ENCODE results near the gene LDLRAD4. TPM values are rescaled to one million over a fixed set of nuclear protein-coding genes. Genes with fewer than 3 reads are reported as not detected.

Gene LDLRAD4
- polyA plus RNA-seq, 1 donor = 9.1 TPM

DNA sequence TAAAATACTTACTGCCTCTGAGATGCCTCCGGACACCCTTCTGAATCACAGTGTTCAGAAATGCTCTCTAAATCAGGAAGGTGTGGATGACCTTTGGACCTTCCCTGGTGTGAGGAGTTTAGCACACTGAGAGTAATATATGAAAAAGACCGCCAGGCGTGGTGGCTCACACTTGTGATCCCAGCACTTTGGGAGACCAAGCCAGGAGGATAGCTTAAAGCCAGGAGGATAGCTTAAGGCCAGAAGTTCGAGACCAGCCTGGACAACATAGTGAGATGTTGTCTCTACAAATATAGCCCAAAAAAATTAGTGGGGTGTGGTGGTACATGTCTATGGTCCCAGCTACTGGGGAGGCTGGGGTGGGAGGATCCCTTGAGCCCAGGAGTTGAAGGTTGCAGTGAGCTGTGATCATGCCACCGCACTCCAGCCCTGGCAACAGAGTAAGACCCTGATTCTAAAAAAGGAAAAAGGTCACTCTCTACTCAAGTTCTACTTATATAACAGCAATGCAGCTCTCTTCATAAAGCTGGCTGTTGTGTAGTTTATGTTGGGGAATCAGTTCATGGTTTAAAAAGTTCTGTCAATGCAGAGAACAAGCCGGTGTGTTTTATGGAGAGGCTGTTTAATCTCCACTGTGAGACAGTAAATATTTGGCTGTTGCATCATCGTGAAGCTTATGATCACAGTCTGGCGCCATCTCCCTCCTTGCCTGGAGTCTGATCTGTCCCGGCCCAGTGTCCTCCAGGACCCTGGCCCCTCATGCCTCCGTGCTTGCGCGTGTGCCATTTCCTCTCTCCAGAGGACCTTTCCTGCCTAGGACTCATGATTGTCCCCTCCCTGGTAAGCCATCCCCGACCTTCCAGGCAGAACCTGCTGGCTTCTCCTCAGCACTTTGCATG lies 323.3 kb downstream of the LDLRAD4 start:
- no peaks in the 10 kb centered on the region for H3K36me3 ChIP-seq (ENCODE audit: control insufficient read depth, insufficient read depth, low read length)
- peak; percentile 66 to 83 for DNase-seq
- H3K9me3 ChIP-seq (ENCODE audit: control insufficient read depth, low read depth, low read length) = no peaks in the 10 kb centered on the region
- no CpG with 5 or more reads among the region's 13 CpGs for WGBS (ENCODE audit: insufficient coverage, low lambda C conversion rate)
- H3K4me1 ChIP-seq (ENCODE audit: control insufficient read depth, insufficient read depth, low read length) = peaks cover 17% of the 10 kb centered on the region
- H3K27me3 ChIP-seq (ENCODE audit: control insufficient read depth, insufficient read depth, low read length) = no peaks in the 10 kb centered on the region
- H3K27ac ChIP-seq (ENCODE audit: low read length) = peak overlapping the region; percentile 46
- H3K4me3 ChIP-seq (ENCODE audit: low read length) = no peak overlapping the region

DNA sequence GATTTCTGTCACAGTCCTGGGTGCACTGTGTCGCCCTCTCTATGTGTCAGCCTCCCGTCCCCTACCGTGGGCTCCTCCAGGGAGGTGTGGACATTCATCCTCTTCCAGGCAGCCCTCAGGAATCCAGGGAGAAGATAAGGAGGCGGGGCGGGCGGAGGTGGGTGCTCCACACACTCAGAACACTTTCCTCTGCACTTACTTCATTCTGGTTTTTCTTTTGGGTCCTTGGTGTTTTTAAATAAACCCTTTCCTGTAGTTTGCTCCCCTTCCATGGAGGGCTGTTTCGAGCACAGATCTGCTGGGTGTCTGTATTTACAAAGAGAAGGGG lies 323.9 kb downstream of the LDLRAD4 start:
- DNase-seq = no peak
- no CpG with 5 or more reads among the region's 7 CpGs for WGBS (ENCODE audit: insufficient coverage, low lambda C conversion rate)
- H3K27ac ChIP-seq (ENCODE audit: low read length) = peak overlapping the region; percentile 46
- H3K9me3 ChIP-seq (ENCODE audit: control insufficient read depth, low read depth, low read length) = no peaks in the 10 kb centered on the region
- H3K4me1 ChIP-seq (ENCODE audit: control insufficient read depth, insufficient read depth, low read length) = peaks cover 17% of the 10 kb centered on the region
- H3K36me3 ChIP-seq (ENCODE audit: control insufficient read depth, insufficient read depth, low read length) = no peaks in the 10 kb centered on the region
- H3K4me3 ChIP-seq (ENCODE audit: low read length) = no peak overlapping the region
- no peaks in the 10 kb centered on the region for H3K27me3 ChIP-seq (ENCODE audit: control insufficient read depth, insufficient read depth, low read length)

DNA sequence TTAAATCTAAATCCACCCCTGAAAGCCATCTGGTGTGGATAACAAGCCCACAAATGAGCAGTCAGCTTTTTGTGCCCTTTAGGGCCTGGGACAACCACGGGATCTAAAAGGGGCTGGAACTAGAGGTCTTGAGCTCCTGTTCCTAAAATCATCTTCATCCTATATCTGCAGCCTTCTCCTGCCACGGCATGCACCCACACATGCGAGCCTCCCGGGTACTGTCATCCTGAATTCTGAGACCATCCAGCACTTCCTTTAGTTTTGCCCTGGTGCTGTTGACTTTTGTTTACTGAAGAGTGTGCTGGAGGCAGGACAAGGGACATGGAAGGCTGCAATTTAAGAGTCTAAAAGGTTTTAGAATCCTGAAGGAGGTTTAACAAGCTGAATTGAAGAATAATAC lies 324.6 kb downstream of the LDLRAD4 start:
- Histone ChIP-seq H3K4me3 (ENCODE audit: low read length) (no peak overlapping the region), H3K36me3 (ENCODE audit: control insufficient read depth, insufficient read depth, low read length) (no peaks in the 10 kb centered on the region), H3K27ac (ENCODE audit: low read length) (no peak overlapping the region), H3K9me3 (ENCODE audit: control insufficient read depth, low read depth, low read length) (no peaks in the 10 kb centered on the region), H3K4me1 (ENCODE audit: control insufficient read depth, insufficient read depth, low read length) (peaks cover 17% of the 10 kb centered on the region), H3K27me3 (ENCODE audit: control insufficient read depth, insufficient read depth, low read length) (no peaks in the 10 kb centered on the region)
- WGBS (ENCODE audit: insufficient coverage, low lambda C conversion rate) = no CpG with 5 or more reads among the region's 4 CpGs
- DNase-seq = no peak

DNA sequence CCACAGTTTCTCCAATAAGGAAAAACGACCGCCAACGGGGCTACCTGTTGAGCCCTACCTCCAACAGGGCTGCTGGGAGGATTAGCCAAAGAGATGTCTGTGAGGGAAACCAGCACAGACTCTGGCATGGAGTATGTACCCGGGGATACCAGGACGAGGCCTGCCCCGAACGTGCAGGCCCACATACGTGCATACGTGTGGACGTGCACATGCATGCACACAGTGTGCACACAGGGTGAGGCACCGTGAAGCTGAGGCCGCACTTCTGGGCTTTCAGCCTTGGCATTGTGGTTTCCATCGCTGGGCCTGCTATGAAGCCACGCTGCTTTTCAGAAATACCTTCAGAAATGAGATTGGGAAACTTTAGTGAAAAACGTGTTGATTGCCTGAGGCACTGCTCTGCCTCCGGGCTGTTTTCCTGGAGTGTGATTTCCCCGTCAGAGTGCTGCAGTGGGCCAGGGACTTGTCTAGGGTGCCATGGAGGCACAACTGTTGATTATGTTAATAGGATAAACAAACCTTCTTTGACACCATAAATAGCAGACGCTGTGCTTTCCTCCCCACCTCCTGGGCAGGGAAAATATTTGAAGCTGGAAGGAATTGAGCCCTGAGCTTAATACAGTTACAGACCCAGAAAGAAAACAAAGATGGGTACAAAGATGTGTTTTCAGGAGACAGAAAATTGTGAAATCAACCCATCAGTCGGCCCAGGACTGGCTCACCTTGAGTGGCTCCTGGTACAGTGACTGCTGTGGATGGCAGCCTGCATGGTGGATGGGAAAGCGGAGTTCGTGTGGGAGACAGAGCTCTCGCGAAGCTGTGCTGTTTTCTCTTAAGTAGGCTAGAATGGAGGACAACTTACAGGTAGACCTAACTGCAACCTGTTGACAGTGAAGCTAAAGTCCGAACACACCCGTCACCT lies 325.5 kb downstream of the LDLRAD4 start:
- no peak overlapping the region for H3K27ac ChIP-seq (ENCODE audit: low read length)

DNA sequence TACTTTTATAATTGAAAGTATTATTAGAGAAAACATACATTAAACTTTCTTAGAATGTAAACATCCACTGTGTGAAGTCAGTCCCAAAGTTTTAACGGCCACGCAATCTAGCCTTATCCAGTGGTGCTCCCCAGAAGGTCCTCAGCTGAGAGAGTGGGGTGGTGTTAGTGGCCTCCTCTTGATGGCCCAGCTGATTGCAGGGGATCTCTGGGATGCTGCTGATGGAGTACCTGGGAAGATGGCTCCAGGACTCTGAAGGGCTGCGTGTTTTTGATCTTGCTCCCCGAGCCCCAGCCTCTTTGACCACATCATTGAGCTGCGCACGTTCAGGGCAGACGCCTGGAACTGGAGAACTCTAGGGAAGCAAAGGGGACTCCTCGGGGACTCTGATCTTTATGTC lies 326.4 kb downstream of the LDLRAD4 start:
- Histone ChIP-seq H3K36me3 (ENCODE audit: control insufficient read depth, insufficient read depth, low read length) (no peaks in the 10 kb centered on the region), H3K4me1 (ENCODE audit: control insufficient read depth, insufficient read depth, low read length) (peaks cover 17% of the 10 kb centered on the region), H3K27me3 (ENCODE audit: control insufficient read depth, insufficient read depth, low read length) (no peaks in the 10 kb centered on the region), H3K27ac (ENCODE audit: low read length) (no peak overlapping the region), H3K9me3 (ENCODE audit: control insufficient read depth, low read depth, low read length) (no peaks in the 10 kb centered on the region), H3K4me3 (ENCODE audit: low read length) (no peak overlapping the region)
- no CpG with 5 or more reads among the region's 8 CpGs for WGBS (ENCODE audit: insufficient coverage, low lambda C conversion rate)
- no peak for DNase-seq

More for the DNA sequence above, 325.5 kb downstream of the LDLRAD4 start:
- Histone ChIP-seq H3K4me3 (ENCODE audit: low read length) (no peak overlapping the region), H3K36me3 (ENCODE audit: control insufficient read depth, insufficient read depth, low read length) (no peaks in the 10 kb centered on the region), H3K4me1 (ENCODE audit: control insufficient read depth, insufficient read depth, low read length) (peaks cover 17% of the 10 kb centered on the region), H3K9me3 (ENCODE audit: control insufficient read depth, low read depth, low read length) (no peaks in the 10 kb centered on the region), H3K27me3 (ENCODE audit: control insufficient read depth, insufficient read depth, low read length) (no peaks in the 10 kb centered on the region)
- WGBS (ENCODE audit: insufficient coverage, low lambda C conversion rate) = no CpG with 5 or more reads among the region's 25 CpGs
- no peak for DNase-seq

DNA sequence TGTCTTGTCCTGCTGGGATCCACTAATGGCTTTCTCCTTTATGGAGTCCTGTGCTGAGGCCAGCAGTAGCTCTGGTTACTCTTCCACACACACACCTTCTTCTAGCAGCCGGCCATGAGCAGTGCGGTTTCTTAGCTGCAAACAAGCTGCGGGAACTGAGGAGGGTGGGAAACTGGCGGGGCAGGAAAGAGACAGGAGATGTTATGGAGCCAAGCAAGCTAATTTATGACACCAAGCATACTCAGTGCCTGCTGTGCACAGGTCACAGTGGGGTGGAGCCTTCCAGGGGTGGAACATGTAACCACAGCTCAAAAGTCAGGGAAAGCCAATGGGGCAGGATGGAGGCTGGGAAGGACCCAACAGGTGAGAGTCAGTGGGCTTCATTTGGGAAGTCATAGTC lies 327.0 kb downstream of the LDLRAD4 start:
- no peaks in the 10 kb centered on the region for H3K36me3 ChIP-seq (ENCODE audit: control insufficient read depth, insufficient read depth, low read length)
- no peaks in the 10 kb centered on the region for H3K9me3 ChIP-seq (ENCODE audit: control insufficient read depth, low read depth, low read length)
- DNase-seq = no peak
- no CpG with 5 or more reads among the region's 4 CpGs for WGBS (ENCODE audit: insufficient coverage, low lambda C conversion rate)
- no peaks in the 10 kb centered on the region for H3K27me3 ChIP-seq (ENCODE audit: control insufficient read depth, insufficient read depth, low read length)
- H3K27ac ChIP-seq (ENCODE audit: low read length) = no peak overlapping the region
- H3K4me1 ChIP-seq (ENCODE audit: control insufficient read depth, insufficient read depth, low read length) = peaks cover 17% of the 10 kb centered on the region
- no peak overlapping the region for H3K4me3 ChIP-seq (ENCODE audit: low read length)

DNA sequence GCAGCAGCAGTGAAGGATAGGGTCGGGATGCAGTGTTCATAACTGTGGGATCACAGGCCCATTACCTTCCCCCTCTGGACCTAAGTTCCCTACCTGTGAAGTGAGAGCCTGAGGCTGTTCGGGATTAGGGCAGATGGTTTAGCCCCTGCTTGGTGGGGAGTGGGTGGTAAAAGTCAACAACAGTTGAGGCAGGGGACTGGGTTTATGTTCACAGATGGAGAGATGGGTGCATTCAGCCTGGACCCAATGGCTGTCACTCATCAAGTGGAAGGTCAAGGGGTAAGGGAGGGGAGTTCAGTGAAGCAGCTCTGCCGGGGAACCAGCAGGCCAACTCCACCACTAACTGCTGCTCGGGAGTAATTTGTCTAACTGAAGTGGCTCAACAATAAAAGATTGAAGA lies 327.4 kb downstream of the LDLRAD4 start:
- WGBS (ENCODE audit: insufficient coverage, low lambda C conversion rate) = no CpG with 5 or more reads among the region's 4 CpGs
- Histone ChIP-seq H3K9me3 (ENCODE audit: control insufficient read depth, low read depth, low read length) (no peaks in the 10 kb centered on the region), H3K27ac (ENCODE audit: low read length) (no peak overlapping the region)

DNA sequence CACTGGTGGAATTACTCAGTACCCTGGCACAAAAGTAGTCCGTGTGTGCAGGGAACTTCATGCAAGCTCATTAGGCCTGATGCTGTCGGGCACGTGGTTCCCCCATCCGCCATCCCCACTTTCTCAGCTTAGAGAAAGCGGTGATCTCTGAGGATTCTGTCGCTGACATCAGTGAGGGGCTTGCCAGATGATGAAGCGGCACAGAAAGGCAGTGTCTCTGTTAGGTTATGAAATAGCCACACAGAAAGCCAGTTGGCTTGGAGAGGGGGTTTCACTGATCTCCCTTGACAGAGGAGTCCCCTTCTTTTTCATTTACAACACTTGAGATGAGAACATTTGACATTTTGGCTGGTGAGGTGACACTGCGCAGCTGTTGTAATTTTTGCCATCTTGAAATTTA lies 328.1 kb downstream of the LDLRAD4 start:
- no peaks in the 10 kb centered on the region for H3K9me3 ChIP-seq (ENCODE audit: control insufficient read depth, low read depth, low read length)
- no peak for DNase-seq
- no peak overlapping the region for H3K4me3 ChIP-seq (ENCODE audit: low read length)
- peaks cover 11% of the 10 kb centered on the region for H3K4me1 ChIP-seq (ENCODE audit: control insufficient read depth, insufficient read depth, low read length)
- no peaks in the 10 kb centered on the region for H3K27me3 ChIP-seq (ENCODE audit: control insufficient read depth, insufficient read depth, low read length)
- no CpG with 5 or more reads among the region's 8 CpGs for WGBS (ENCODE audit: insufficient coverage, low lambda C conversion rate)
- H3K36me3 ChIP-seq (ENCODE audit: control insufficient read depth, insufficient read depth, low read length) = no peaks in the 10 kb centered on the region
- no peak overlapping the region for H3K27ac ChIP-seq (ENCODE audit: low read length)

More for the DNA sequence above, 327.4 kb downstream of the LDLRAD4 start:
- Histone ChIP-seq H3K27me3 (ENCODE audit: control insufficient read depth, insufficient read depth, low read length) (no peaks in the 10 kb centered on the region), H3K4me3 (ENCODE audit: low read length) (no peak overlapping the region), H3K4me1 (ENCODE audit: control insufficient read depth, insufficient read depth, low read length) (peaks cover 12% of the 10 kb centered on the region), H3K36me3 (ENCODE audit: control insufficient read depth, insufficient read depth, low read length) (no peaks in the 10 kb centered on the region)
- no peak for DNase-seq

DNA sequence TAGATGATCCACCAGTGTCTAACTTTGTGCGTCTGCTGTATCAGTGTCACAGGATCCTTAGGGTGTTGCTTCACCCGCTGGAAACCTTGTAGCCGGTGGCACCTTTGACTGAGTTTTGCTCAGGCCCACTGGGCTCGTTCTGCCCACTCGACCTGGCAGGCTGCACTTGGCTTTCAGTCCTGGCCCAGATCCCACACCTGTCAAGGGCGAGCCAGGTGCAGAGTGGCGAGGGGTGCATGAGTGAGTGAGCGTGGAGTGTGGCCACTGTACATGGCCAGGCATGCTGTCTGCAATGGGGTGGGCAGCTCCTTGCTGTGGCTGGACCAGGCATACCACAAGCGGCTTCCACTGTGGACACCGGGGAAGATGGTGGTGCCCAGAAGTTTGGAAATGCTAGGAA lies 328.8 kb downstream of the LDLRAD4 start:
- H3K9me3 ChIP-seq (ENCODE audit: control insufficient read depth, low read depth, low read length) = no peaks in the 10 kb centered on the region
- H3K4me1 ChIP-seq (ENCODE audit: control insufficient read depth, insufficient read depth, low read length) = peaks cover 4% of the 10 kb centered on the region
- no peak overlapping the region for H3K27ac ChIP-seq (ENCODE audit: low read length)
- no peak for DNase-seq
- H3K36me3 ChIP-seq (ENCODE audit: control insufficient read depth, insufficient read depth, low read length) = no peaks in the 10 kb centered on the region
- 67% methylated on average over 2 of the region's 10 CpGs for WGBS (ENCODE audit: insufficient coverage, low lambda C conversion rate)
- H3K27me3 ChIP-seq (ENCODE audit: control insufficient read depth, insufficient read depth, low read length) = no peaks in the 10 kb centered on the region
- H3K4me3 ChIP-seq (ENCODE audit: low read length) = no peak overlapping the region

DNA sequence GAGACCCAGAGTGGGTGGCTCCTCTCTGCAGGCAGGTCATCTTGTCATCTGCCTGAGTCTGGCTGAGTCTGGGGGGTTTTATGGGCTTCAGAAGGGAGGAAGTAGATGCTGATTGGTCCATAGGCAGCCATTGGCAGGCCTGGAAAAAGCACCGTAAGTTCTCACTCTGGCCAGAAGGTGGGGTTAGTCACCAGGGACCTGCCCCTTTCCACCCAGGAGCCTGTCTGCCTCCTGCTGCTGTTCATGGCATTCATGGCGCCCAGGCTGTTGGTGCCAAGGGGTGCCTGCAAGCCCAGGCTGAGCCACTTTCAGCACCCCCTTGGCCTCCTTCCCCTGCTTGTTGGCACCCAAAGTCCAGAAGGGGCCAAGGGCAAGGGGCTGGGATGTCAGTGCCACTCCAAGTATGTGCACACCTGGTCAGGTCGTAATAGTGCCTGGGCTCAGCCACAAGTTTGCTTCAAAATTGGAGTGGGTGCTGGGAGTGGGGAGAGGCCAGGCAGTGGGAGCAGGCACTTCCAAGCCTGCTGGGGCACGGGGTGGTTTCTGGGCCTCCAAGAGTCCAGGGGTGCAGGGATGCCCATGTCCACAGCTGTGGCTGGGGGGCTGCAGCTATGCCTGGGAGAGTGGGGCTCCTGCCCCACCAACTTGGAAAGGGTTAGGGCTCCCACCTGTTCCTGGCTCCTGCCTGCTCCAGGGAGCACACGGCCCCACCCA lies 329.7 kb downstream of the LDLRAD4 start:
- no peak overlapping the region for H3K4me3 ChIP-seq (ENCODE audit: low read length)
- peaks cover 2% of the 10 kb centered on the region for H3K4me1 ChIP-seq (ENCODE audit: control insufficient read depth, insufficient read depth, low read length)
- no peaks in the 10 kb centered on the region for H3K9me3 ChIP-seq (ENCODE audit: control insufficient read depth, low read depth, low read length)
- DNase-seq = no peak
- no CpG with 5 or more reads among the region's 5 CpGs for WGBS (ENCODE audit: insufficient coverage, low lambda C conversion rate)
- H3K36me3 ChIP-seq (ENCODE audit: control insufficient read depth, insufficient read depth, low read length) = no peaks in the 10 kb centered on the region
- H3K27ac ChIP-seq (ENCODE audit: low read length) = no peak overlapping the region
- no peaks in the 10 kb centered on the region for H3K27me3 ChIP-seq (ENCODE audit: control insufficient read depth, insufficient read depth, low read length)

Data from large intestine (tissue), 3 donors.